ENCODE results near the gene MGAT4A. TPM values are rescaled to one million over a fixed set of nuclear protein-coding genes. Genes with fewer than 3 reads are reported as not detected.

Gene MGAT4A
- total and polyA plus RNA-seq, 2 of the 8 experiments (the other 6 are each of a cell fraction or from before 2014, with no cell fraction given), result 1.4 to 7.7 TPM

DNA sequence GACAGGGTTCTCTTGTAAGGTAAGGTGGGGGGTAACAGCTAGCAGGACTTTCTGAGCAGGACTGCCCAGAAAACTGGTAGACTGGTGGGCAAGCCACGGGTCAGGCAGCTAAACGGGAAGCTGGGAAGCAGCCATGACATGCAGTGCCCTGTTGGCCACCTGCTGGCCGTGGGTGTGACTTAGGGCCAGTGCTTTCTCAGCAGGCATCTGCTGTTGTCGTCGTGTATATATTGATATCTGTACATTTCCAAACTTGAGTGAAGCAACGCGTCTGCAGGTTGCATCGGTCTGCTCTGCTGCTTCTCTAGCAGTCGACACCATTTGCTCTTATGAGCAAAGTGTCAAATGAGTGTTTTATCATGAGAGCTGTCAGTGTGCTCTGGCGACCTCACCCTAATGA is 153.6 kb downstream of the MGAT4A start:
- no peak overlapping the region for H3K9ac ChIP-seq (replicated peaks in 1 of 4; ENCODE audit: extremely low read depth in 1 of 4, low read depth in 3 of 4, low read length in 3 of 4)
- H2BK12ac ChIP-seq (ENCODE audit: low read depth, low read length), result no peak overlapping the region
- no peak overlapping the region for H2AFZ ChIP-seq (ENCODE audit: low read length)
- no peak for TF ChIP-seq CREB1 (IDR thresholded peaks at IDR 0.05)
- TF ChIP-seq, protein P1, sequence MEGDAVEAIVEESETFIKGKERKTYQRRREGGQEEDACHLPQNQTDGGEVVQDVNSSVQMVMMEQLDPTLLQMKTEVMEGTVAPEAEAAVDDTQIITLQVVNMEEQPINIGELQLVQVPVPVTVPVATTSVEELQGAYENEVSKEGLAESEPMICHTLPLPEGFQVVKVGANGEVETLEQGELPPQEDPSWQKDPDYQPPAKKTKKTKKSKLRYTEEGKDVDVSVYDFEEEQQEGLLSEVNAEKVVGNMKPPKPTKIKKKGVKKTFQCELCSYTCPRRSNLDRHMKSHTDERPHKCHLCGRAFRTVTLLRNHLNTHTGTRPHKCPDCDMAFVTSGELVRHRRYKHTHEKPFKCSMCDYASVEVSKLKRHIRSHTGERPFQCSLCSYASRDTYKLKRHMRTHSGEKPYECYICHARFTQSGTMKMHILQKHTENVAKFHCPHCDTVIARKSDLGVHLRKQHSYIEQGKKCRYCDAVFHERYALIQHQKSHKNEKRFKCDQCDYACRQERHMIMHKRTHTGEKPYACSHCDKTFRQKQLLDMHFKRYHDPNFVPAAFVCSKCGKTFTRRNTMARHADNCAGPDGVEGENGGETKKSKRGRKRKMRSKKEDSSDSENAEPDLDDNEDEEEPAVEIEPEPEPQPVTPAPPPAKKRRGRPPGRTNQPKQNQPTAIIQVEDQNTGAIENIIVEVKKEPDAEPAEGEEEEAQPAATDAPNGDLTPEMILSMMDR (IDR thresholded peaks at IDR 0.05; ENCODE audit: control extremely low read depth in 1 of 3, insufficient read depth in 1 of 3, low read depth in 1 of 3, low read length in 3 of 3), result peak in 1 of 3 experiments; percentile 8; a peak in 1 of 4 replicates
- TF ChIP-seq RAD21 (IDR thresholded peaks at IDR 0.05 in 1 of 2, conservative IDR thresholded peaks at IDR 0.05 in 1 of 2; ENCODE audit: low read depth in 2 of 2, low read length in 2 of 2), result no peak
- TF ChIP-seq TAF7 (optimal IDR thresholded peaks at IDR 0.05; ENCODE audit: borderline replicate concordance, low read depth, low read length), result no peak
- no peak for TF ChIP-seq CHD1 (IDR thresholded peaks at IDR 0.05; ENCODE audit: low read depth, low read length)
- no peak for TF ChIP-seq ASH2L (IDR thresholded peaks at IDR 0.05; ENCODE audit: low read length)
- TF ChIP-seq, protein P2, sequence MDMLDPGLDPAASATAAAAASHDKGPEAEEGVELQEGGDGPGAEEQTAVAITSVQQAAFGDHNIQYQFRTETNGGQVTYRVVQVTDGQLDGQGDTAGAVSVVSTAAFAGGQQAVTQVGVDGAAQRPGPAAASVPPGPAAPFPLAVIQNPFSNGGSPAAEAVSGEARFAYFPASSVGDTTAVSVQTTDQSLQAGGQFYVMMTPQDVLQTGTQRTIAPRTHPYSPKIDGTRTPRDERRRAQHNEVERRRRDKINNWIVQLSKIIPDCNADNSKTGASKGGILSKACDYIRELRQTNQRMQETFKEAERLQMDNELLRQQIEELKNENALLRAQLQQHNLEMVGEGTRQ (IDR thresholded peaks at IDR 0.05; ENCODE audit: low read length), result no peak
- H3K23ac ChIP-seq (ENCODE audit: insufficient read length), result no peak overlapping the region
- ChIA-PET POLR2A (ENCODE audit: partially characterized antibody) (no interaction called here), CTCF (ENCODE audit: partially characterized antibody) (interaction anchor here (1.3 to 2.1 kb wide), 4 partner anchors 8 to 165 kb away, joined by 3 to 11 read pairs (median 4); no protein-coding TSS in a partner anchor)
- H2BK120ac ChIP-seq (replicated peaks; ENCODE audit: low read depth, low read length), result no peak overlapping the region
- no peak overlapping the region for H4K8ac ChIP-seq (ENCODE audit: extremely low read depth, insufficient read depth, low read length)
- H2AK5ac ChIP-seq (ENCODE audit: low read depth, low read length), result no peak overlapping the region
- no peak overlapping the region for H2BK15ac ChIP-seq (ENCODE audit: low read length)
- H3K79me1 ChIP-seq (ENCODE audit: low read depth, low read length), result no peaks in the 10 kb centered on the region
- no peaks in the 10 kb centered on the region for H3K79me2 ChIP-seq (ENCODE audit: control insufficient read depth in 1 of 2, insufficient read depth in 2 of 2, low read length in 2 of 2)
- H3K9me3 ChIP-seq (ENCODE audit: insufficient read depth in 2 of 2, low read depth in 1 of 2, low read length in 1 of 2), result no peaks in the 10 kb centered on the region
- H4K20me1 ChIP-seq (replicated peaks in 1 of 2; ENCODE audit: control insufficient read depth in 1 of 2, insufficient read depth in 2 of 2, low read length in 2 of 2), result peaks cover 0 to 2% of the 10 kb centered on the region in 2 experiments
- no peak overlapping the region for H4K91ac ChIP-seq (replicated peaks; ENCODE audit: insufficient read length, low read length)
- H3K14ac ChIP-seq (ENCODE audit: insufficient read length), result no peak overlapping the region
- FAIRE-seq (no peak), DNase-seq (ENCODE audit: low read depth in 1 of 2, low spot score in 2 of 2) (no peak)
- no peak overlapping the region for H2BK5ac ChIP-seq (ENCODE audit: low read depth, low read length)
- no peak overlapping the region for H3K4me2 ChIP-seq (ENCODE audit: insufficient read depth in 1 of 2, low read depth in 2 of 2, low read length in 2 of 2)
- no peaks in the 10 kb centered on the region for H3K23me2 ChIP-seq (ENCODE audit: low read depth, low read length)
- H3K27me3 ChIP-seq (replicated peaks in 1 of 4; ENCODE audit: control insufficient read depth in 3 of 4, extremely low read depth in 1 of 4, insufficient read depth in 3 of 4, low read length in 3 of 4), result no peaks in the 10 kb centered on the region
- no peak overlapping the region for H3K18ac ChIP-seq (ENCODE audit: extremely low read depth, low read length)
- H2BK20ac ChIP-seq (ENCODE audit: low read length), result no peak overlapping the region
- no peak overlapping the region for H3K56ac ChIP-seq (replicated peaks; ENCODE audit: insufficient read length, low read depth, low read length)
- no peak overlapping the region for H3K27ac ChIP-seq (ENCODE audit: low read depth, low read length)
- no peak overlapping the region for H4K5ac ChIP-seq (ENCODE audit: insufficient read length, low read depth, low read length)
- H3K36me3 ChIP-seq (ENCODE audit: control insufficient read depth in 2 of 4, insufficient read depth in 4 of 4, low read length in 3 of 4), result peaks cover 3 to 14% (median 10%) of the 10 kb centered on the region in 4 experiments
- no peak overlapping the region for H3K4ac ChIP-seq (replicated peaks; ENCODE audit: insufficient read length, low read depth, low read length)
- H3K4me1 ChIP-seq (replicated peaks in 1 of 4; ENCODE audit: control insufficient read depth in 3 of 4, insufficient read depth in 4 of 4, low read length in 3 of 4), result no peaks in the 10 kb centered on the region
- WGBS, 2 experiments (ENCODE audit: extremely low coverage in 1 of 2, insufficient coverage in 1 of 2, insufficient read length in 1 of 2, insufficient replicate concordance in 2 of 2, low coverage in 1 of 2, low lambda C conversion rate in 2 of 2, missing lambda C conversion rate in 1 of 2), result 84% methylated on average over 10 of the region's 10 CpGs; no CpG with 5 or more reads in 1 of the 2 experiments
- H3K4me3 ChIP-seq (ENCODE audit: extremely low read depth in 1 of 4, insufficient read depth in 2 of 4, low read depth in 3 of 4, low read length in 4 of 4), result no peak overlapping the region

All from H1 (cell line).